HL-60/S4 treated with phorbol 12-myristate 13-acetate at 8.2 ng/mL for 4 days and 3 days (cell line): Measurements from ENCODE around the gene ZFR.
"Not testable (repeated sequence)": the region's sequence is repeated elsewhere in the genome, so short reads cannot be mapped to it uniquely, and the experiment has no call there.

ENCODE experiments used
- in situ Hi-C: fragments of 300-500 bp; cut with MboI; formaldehyde crosslinking; loops from 2 replicates; pipeline ENCODE4 v1.15.0; 2022; ENCODE audit warnings: low sequenced_read_pairs

Gene ZFR

DNA sequence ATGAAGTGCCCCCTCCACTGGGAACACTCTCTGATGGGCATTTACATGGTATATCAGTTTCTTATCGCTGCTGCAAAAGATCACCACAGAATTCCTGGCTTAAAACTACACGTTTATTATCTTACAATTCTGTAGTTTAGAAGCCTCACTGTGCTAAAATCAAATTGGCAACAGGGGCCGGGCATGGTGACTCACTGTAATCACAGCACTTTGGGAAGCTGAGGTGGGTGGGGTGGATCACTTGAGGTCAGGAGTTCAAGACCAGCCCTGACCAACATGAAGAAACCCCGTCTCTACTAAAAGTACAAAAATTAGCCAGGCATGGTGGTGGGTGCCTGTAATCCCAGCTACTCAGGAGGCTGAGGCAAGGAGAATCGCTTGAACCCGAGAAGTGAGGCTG is 7.8 kb upstream of the ZFR start:
- in situ Hi-C loops: not testable (repeated sequence)

DNA sequence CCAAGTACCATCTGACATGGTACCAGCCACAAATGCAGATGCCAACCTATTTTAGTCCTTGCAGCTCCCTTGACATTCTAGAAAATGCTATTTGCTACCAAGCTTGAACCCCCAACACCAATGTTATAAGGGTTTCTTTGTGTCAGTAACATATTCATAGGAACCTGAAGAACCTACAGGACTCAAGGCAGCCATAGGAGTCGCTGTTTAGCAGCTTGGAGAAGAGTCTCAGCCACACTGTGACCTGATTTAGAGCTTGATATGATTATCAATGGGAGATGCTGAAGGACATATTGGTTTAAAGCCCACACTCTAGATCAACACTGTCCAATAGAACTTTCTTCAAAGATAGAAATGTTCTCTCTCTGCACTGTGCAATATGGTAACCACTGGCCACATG is 6.4 kb upstream of the ZFR start:
- in situ Hi-C loops: no loop called here

- in situ Hi-C loops: no loop called here
These were observed 4.7 kb upstream of the ZFR start for GRCh38 chr5:32449262-32449661.

GRCh38 chr5:32446630-32447029 is 2.1 kb upstream of the ZFR start:
- in situ Hi-C loops: no loop called here

- in situ Hi-C loops: no loop called here
These were observed 1.5 kb upstream of the ZFR start for GRCh38 chr5:32445831-32446614.

DNA sequence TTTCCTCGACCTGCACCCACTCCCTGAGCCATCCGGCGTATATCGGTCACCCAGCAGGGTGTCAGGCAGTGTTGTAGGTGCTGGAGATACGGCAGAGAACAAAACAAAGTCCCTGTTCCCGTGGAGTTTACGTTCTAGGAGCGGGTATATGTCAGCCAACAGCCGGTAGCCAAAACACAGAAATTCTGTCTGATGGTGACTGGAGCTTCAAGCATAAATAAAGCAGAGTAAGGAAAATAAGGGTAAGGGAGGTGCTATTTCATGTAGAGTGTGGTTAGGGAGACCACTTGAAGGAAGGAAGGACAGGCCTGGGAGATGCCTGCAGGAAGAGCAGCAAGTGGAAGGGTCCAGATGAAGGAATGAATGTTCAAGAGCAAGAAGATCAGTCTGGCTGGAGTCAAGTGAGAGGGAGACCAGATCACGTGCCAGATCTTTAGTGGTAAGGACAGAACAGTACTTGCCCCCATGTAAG is 783 bp upstream of the ZFR start:
- in situ Hi-C loops: no loop called here

GRCh38 chr5:32443541-32444430 is 754 bp downstream of the ZFR start:
- in situ Hi-C loops: no loop called here

GRCh38 chr5:32443145-32443540 is 1.4 kb downstream of the ZFR start:
- in situ Hi-C loops: no loop called here

- in situ Hi-C loops: no loop called here
These were observed 5.4 kb downstream of the ZFR start for GRCh38 chr5:32439086-32439642.

- in situ Hi-C loops: no loop called here
These were observed 7.8 kb downstream of the ZFR start for GRCh38 chr5:32436553-32437242.

GRCh38 chr5:32435383-32435782 is 9.2 kb downstream of the ZFR start:
- in situ Hi-C loops: no loop called here

DNA sequence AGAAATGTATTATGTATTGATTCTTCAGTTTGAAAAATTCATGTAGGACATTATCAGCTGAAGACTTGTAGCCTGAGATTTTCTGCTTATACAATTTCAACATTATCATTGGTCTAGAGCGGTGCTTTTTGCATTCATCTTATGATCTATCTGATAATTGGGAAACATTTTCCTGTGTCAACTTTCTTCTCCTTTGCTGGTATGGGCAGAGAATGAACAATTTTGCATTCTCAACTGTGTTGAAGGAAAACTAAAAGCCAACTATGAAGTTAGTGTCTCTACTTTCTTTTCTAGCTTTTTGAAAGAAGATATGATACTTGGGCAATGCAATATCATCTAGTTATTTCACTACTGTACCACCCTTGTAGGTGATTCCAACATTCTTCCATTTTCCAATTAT is 10.3 kb downstream of the ZFR start:
- in situ Hi-C loops: no loop called here

DNA sequence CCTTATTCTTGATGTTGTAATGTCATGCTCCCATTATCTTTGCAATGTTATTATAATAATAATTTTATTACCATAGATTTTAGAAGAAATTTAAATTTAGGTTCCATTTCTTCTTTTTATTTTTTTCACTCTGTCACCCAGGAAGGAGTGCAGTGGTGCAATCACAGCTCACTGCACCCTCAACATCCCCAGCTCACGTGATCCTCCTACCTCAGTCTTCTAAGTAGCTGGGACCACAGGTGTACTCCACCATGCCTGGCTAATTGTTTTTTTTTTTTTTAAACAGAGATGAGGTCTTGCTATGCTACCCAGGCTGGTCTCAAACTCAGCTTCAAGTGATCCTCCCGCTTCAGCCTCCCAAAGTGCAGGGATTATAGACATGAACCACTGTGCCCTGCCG is 11.9 kb downstream of the ZFR start:
- in situ Hi-C loops: no loop called here

DNA sequence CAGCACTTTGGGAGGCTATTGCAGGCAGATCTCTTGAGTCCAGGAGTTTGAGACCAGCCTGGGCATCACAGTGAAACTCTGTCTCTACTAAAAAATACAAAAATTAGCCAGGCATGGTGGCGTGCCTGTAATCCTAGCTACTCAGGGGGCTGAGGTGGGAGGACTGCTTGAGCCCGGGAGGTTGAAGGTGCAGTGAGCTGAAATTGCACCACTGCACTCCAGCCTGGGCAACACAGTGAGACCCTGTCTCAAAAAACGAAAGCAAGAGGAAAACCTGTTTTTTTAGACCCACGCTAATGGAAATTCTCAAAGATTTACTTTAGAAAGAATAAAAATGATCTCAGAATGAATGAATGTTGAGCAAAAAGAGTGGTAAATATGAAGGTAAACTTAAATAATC is 13.7 kb downstream of the ZFR start:
- in situ Hi-C loops: not testable (repeated sequence)

DNA sequence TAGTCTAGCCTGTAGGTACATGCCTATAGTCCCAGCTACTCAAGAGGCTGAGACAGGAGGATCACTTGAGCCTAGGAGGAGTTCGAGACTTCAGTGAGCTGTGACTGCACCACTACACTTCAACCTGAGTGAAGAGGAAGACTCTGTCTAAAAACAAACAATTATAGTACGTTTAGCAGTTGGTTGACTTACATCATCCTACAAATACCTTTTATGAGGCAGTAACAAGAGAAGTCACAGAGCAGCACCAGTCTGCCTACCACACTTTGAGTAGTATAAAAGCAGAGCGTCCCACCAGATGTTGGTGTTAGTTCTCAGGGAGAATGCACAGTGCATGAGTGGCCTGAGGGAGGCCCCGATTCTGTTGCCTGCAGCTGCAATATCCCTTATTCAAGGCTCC is 16.1 kb downstream of the ZFR start:
- in situ Hi-C loops: no loop called here

GRCh38 chr5:32426440-32427151 is 17.9 kb downstream of the ZFR start:
- in situ Hi-C loops: no loop called here

GRCh38 chr5:32422697-32423096 is 21.8 kb downstream of the ZFR start:
- in situ Hi-C loops: no loop called here

- in situ Hi-C loops: no loop called here
These were observed 23.5 kb downstream of the ZFR start for GRCh38 chr5:32421075-32421474.

- in situ Hi-C loops: no loop called here
These were observed 24.0 kb downstream of the ZFR start for GRCh38 chr5:32420506-32420905.

DNA sequence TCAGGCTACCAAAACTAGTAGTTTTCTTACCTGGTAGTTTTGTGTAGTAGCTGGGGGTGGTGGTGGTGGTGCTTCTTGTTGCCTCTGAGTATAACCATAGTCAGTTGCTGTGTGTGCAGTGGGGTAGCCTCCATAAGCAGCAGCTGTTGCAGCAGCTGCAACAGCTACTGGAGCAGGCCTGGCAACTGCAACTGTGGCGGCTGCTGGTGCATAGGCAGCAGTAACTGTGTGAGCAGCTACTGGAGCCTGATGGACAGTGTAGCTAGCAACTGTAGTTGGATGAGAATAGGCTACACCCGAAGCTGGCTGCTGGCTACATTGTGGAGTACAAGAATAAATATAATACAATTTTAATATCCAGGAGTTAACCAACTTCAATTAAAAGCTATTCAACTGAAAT is 24.7 kb downstream of the ZFR start:
- in situ Hi-C loops: no loop called here
